Mesothelial cell of epicardium (in vitro differentiated cells): ENCODE measurements around the gene ZNF467. TPM values are rescaled to one million over a fixed set of nuclear protein-coding genes. Genes with fewer than 3 reads are reported as not detected.

Source experiments
- DNase-seq, 2 experiments: peaks; one replicate each; pipeline ENCODE4 v3.0.0; 2021; ENCODE audit warnings: low spot score in 2 of 2; ENCODE audit not compliant: unreplicated experiment in 2 of 2
- H3K27ac Mint-ChIP-seq: 2 replicates; pipeline ENCODE4 v1.8.0; 2021; ENCODE audit warnings: mixed read lengths
- H3K27me3 Mint-ChIP-seq: 2 replicates; pipeline ENCODE4 v1.8.0; 2021; ENCODE audit warnings: low read depth, mixed read lengths
- H3K36me3 Mint-ChIP-seq: 2 replicates; pipeline ENCODE4 v1.8.0; 2021; ENCODE audit warnings: mixed read lengths
- H3K4me1 Mint-ChIP-seq: 2 replicates; pipeline ENCODE4 v1.8.0; 2021; ENCODE audit warnings: mixed read lengths
- H3K4me3 Mint-ChIP-seq: 2 replicates; pipeline ENCODE4 v1.8.0; 2021; ENCODE audit warnings: mild to moderate bottlenecking, moderate library complexity, mixed read lengths
- H3K9me3 Mint-ChIP-seq: 2 replicates; pipeline ENCODE4 v1.8.0; 2021; ENCODE audit warnings: mixed read lengths
- CTCF ChIP-seq: fragments of 200-600 bp; sonication (generic); IDR thresholded peaks from one replicate; pipeline ENCODE4 v1.5.0; 2021; ENCODE audit warnings: antibody characterized with exemption; ENCODE audit not compliant: unreplicated experiment
- total RNA-seq: library from RNA; stranded (reverse); gene quantifications from 3 replicates; pipeline ENCODE4 v1.2.1, GENCODE V29; 2021

Gene ZNF467
- total RNA-seq, 1 donor from 2014 or later = 38.9 TPM

GRCh38 chr7:149819141-149819960 lies 46.0 kb upstream of the ZNF467 start:
- no peak overlapping the region for H3K4me3 Mint-ChIP-seq
- no peaks in the 10 kb centered on the region for H3K9me3 Mint-ChIP-seq
- H3K4me1 Mint-ChIP-seq = peaks cover 2% of the 10 kb centered on the region
- H3K27ac Mint-ChIP-seq = no peak overlapping the region
- no peak for DNase-seq
- H3K36me3 Mint-ChIP-seq = no peaks in the 10 kb centered on the region
- no peak for TF ChIP-seq CTCF
- no peaks in the 10 kb centered on the region for H3K27me3 Mint-ChIP-seq

- no peaks in the 10 kb centered on the region for H3K36me3 Mint-ChIP-seq
- no peaks in the 10 kb centered on the region for H3K27me3 Mint-ChIP-seq
- no peaks in the 10 kb centered on the region for H3K9me3 Mint-ChIP-seq
- TF ChIP-seq CTCF = no peak
- H3K4me3 Mint-ChIP-seq = no peak overlapping the region
- H3K4me1 Mint-ChIP-seq = peaks cover 2% of the 10 kb centered on the region
- no peak for DNase-seq
- H3K27ac Mint-ChIP-seq = no peak overlapping the region
Measured at GRCh38 chr7:149818536-149818840, 45.1 kb upstream of the ZNF467 start.

- Mint-ChIP-seq H3K27ac (no peak overlapping the region), H3K4me1 (peaks cover 2% of the 10 kb centered on the region), H3K27me3 (no peaks in the 10 kb centered on the region), H3K9me3 (no peaks in the 10 kb centered on the region), H3K36me3 (no peaks in the 10 kb centered on the region), H3K4me3 (no peak overlapping the region)
- DNase-seq = no peak
- TF ChIP-seq CTCF = no peak
Measured at GRCh38 chr7:149817836-149818535, 44.6 kb upstream of the ZNF467 start.

- DNase-seq = no peak
- H3K36me3 Mint-ChIP-seq = no peaks in the 10 kb centered on the region
- no peaks in the 10 kb centered on the region for H3K9me3 Mint-ChIP-seq
- peaks cover 2% of the 10 kb centered on the region for H3K4me1 Mint-ChIP-seq
- no peak overlapping the region for H3K27ac Mint-ChIP-seq
- H3K4me3 Mint-ChIP-seq = no peak overlapping the region
- TF ChIP-seq CTCF = no peak
- H3K27me3 Mint-ChIP-seq = no peaks in the 10 kb centered on the region
Measured at GRCh38 chr7:149817301-149817771, 43.9 kb upstream of the ZNF467 start.

GRCh38 chr7:149816794-149817193 lies 43.4 kb upstream of the ZNF467 start:
- Mint-ChIP-seq H3K27me3 (no peaks in the 10 kb centered on the region), H3K9me3 (no peaks in the 10 kb centered on the region), H3K27ac (no peak overlapping the region)

More at GRCh38 chr7:149816794-149817193, 43.4 kb upstream of the ZNF467 start:
- Mint-ChIP-seq H3K4me3 (no peak overlapping the region), H3K36me3 (no peaks in the 10 kb centered on the region), H3K4me1 (no peaks in the 10 kb centered on the region)
- DNase-seq = no peak
- no peak for TF ChIP-seq CTCF
